ENCODE results near the gene CAPN13.

- TF ChIP-seq, protein P1, sequence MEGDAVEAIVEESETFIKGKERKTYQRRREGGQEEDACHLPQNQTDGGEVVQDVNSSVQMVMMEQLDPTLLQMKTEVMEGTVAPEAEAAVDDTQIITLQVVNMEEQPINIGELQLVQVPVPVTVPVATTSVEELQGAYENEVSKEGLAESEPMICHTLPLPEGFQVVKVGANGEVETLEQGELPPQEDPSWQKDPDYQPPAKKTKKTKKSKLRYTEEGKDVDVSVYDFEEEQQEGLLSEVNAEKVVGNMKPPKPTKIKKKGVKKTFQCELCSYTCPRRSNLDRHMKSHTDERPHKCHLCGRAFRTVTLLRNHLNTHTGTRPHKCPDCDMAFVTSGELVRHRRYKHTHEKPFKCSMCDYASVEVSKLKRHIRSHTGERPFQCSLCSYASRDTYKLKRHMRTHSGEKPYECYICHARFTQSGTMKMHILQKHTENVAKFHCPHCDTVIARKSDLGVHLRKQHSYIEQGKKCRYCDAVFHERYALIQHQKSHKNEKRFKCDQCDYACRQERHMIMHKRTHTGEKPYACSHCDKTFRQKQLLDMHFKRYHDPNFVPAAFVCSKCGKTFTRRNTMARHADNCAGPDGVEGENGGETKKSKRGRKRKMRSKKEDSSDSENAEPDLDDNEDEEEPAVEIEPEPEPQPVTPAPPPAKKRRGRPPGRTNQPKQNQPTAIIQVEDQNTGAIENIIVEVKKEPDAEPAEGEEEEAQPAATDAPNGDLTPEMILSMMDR (IDR thresholded peaks at IDR 0.05; ENCODE audit: low read depth, low read length, poor library complexity, severe bottlenecking), result no peak
- no peak for TF ChIP-seq EZH2phosphoT487 (IDR thresholded peaks at IDR 0.05; ENCODE audit: borderline replicate concordance, low read length)
Measured at GRCh38 chr2:30802611-30803010, 4.6 kb downstream of the CAPN13 start.
